Measurements from ENCODE around the gene GRM7.

Gene GRM7

GRCh38 chr3:7630351-7630911 is 769.5 kb downstream of the GRM7 start:
- no peak overlapping the region for H3K27ac ChIP-seq (ENCODE audit: low read depth, low read length)
- H3K4me1 ChIP-seq (ENCODE audit: control insufficient read depth, low read length) = no peaks in the 10 kb centered on the region
- no peaks in the 10 kb centered on the region for H3K36me3 ChIP-seq (ENCODE audit: control insufficient read depth, low read length)
- H4K20me1 ChIP-seq (ENCODE audit: control insufficient read depth, insufficient read depth, low read depth, low read length) = no peaks in the 10 kb centered on the region
- H3K9me3 ChIP-seq (ENCODE audit: control insufficient read depth, insufficient read depth, low read length) = no peaks in the 10 kb centered on the region
- H3K4me3 ChIP-seq (ENCODE audit: low read length) = no peak overlapping the region
- TF ChIP-seq EZH2phosphoT487 (IDR thresholded peaks at IDR 0.05; ENCODE audit: borderline replicate concordance, low read length) = no peak
- TF ChIP-seq CTCF (IDR thresholded peaks at IDR 0.05; ENCODE audit: low read depth, low read length, poor library complexity, severe bottlenecking) = no peak
- H3K9me2 ChIP-seq (replicated peaks; ENCODE audit: control insufficient read depth, low read length) = no peaks in the 10 kb centered on the region
- no peak overlapping the region for H3K4me2 ChIP-seq (ENCODE audit: low read length)
- no peaks in the 10 kb centered on the region for H3F3A ChIP-seq (ENCODE audit: control insufficient read depth, insufficient read depth)
- H3K79me2 ChIP-seq (ENCODE audit: control insufficient read depth, low read length) = no peaks in the 10 kb centered on the region
- H3K27me3 ChIP-seq (ENCODE audit: control insufficient read depth, low read length) = no peaks in the 10 kb centered on the region

GRCh38 chr3:7630925-7631324 is 770.0 kb downstream of the GRM7 start:
- Histone ChIP-seq H3K4me3 (ENCODE audit: low read length) (no peak overlapping the region), H3K9me3 (ENCODE audit: control insufficient read depth, insufficient read depth, low read length) (no peaks in the 10 kb centered on the region), H3K4me2 (ENCODE audit: low read length) (no peak overlapping the region), H3F3A (ENCODE audit: control insufficient read depth, insufficient read depth) (no peaks in the 10 kb centered on the region), H3K27me3 (ENCODE audit: control insufficient read depth, low read length) (no peaks in the 10 kb centered on the region), H3K36me3 (ENCODE audit: control insufficient read depth, low read length) (no peaks in the 10 kb centered on the region), H3K79me2 (ENCODE audit: control insufficient read depth, low read length) (no peaks in the 10 kb centered on the region), H3K4me1 (ENCODE audit: control insufficient read depth, low read length) (no peaks in the 10 kb centered on the region), H4K20me1 (ENCODE audit: control insufficient read depth, insufficient read depth, low read depth, low read length) (no peaks in the 10 kb centered on the region), H3K9me2 (replicated peaks; ENCODE audit: control insufficient read depth, low read length) (no peaks in the 10 kb centered on the region), H3K27ac (ENCODE audit: low read depth, low read length) (no peak overlapping the region)
- no peak for TF ChIP-seq CTCF (IDR thresholded peaks at IDR 0.05; ENCODE audit: low read depth, low read length, poor library complexity, severe bottlenecking)
- TF ChIP-seq EZH2phosphoT487 (IDR thresholded peaks at IDR 0.05; ENCODE audit: borderline replicate concordance, low read length) = no peak

- Histone ChIP-seq H3K27ac (ENCODE audit: low read depth, low read length) (no peak overlapping the region), H3K9me3 (ENCODE audit: control insufficient read depth, insufficient read depth, low read length) (no peaks in the 10 kb centered on the region), H3K36me3 (ENCODE audit: control insufficient read depth, low read length) (no peaks in the 10 kb centered on the region), H3K4me3 (ENCODE audit: low read length) (no peak overlapping the region), H3K27me3 (ENCODE audit: control insufficient read depth, low read length) (no peaks in the 10 kb centered on the region), H3K79me2 (ENCODE audit: control insufficient read depth, low read length) (no peaks in the 10 kb centered on the region), H4K20me1 (ENCODE audit: control insufficient read depth, insufficient read depth, low read depth, low read length) (no peaks in the 10 kb centered on the region), H3K9me2 (replicated peaks; ENCODE audit: control insufficient read depth, low read length) (no peaks in the 10 kb centered on the region), H3K4me1 (ENCODE audit: control insufficient read depth, low read length) (no peaks in the 10 kb centered on the region), H3K4me2 (ENCODE audit: low read length) (no peak overlapping the region), H3F3A (ENCODE audit: control insufficient read depth, insufficient read depth) (no peaks in the 10 kb centered on the region)
- TF ChIP-seq EZH2phosphoT487 (IDR thresholded peaks at IDR 0.05; ENCODE audit: borderline replicate concordance, low read length) (no peak), CTCF (IDR thresholded peaks at IDR 0.05; ENCODE audit: low read depth, low read length, poor library complexity, severe bottlenecking) (no peak)
These were observed 771.4 kb downstream of the GRM7 start for GRCh38 chr3:7632305-7632704.

Data from DOHH2 (cell line).